Endothelial cell of umbilical vein (primary cell): ENCODE measurements around the gene ITPRID1. TPM values are rescaled to one million over a fixed set of nuclear protein-coding genes. Genes with fewer than 3 reads are reported as not detected.

Source experiments
- BruUV-seq: library from RNA; stranded (reverse); fragments of 400-500 nt; replicated peaks from 2 replicates; lab custom pipeline; 2021; lab: Mats Ljungman, UMichigan
- CTCF ChIA-PET: fragments of 300-600, 350-600 bp; sonication (Branson Sonifier 250); formaldehyde crosslinking; loops from one replicate; lab custom pipeline; 2021; ENCODE audit warnings: antibody characterized with exemption, inconsistent platforms; lab: Charles Lee
- POLR2A ChIA-PET: fragments of 300-600, 350-600 bp; sonication (Branson Sonifier 250); formaldehyde crosslinking; loops from one replicate; lab custom pipeline; 2021; ENCODE audit warnings: antibody characterized with exemption, inconsistent platforms; lab: Charles Lee
- DNase-seq: peaks from one replicate; pipeline ENCODE4 v3.0.0-alpha.2; 2011; ENCODE audit warnings: low read depth, low spot score
- FAIRE-seq: peaks from 2 replicates; lab custom pipeline; 2011; peaks lifted over from hg19 to GRCh38; lab: Jason Lieb, UNC
- H2AFZ ChIP-seq: 2 replicates; pipeline ENCODE4 v1.6.0; 2012; ENCODE audit warnings: low read depth, low read length, control low read depth, inconsistent platforms
- H3K27ac ChIP-seq: 2 replicates; pipeline ENCODE4 v1.5.1; 2011; ENCODE audit warnings: low read depth, mild to moderate bottlenecking, control low read depth, low read length, moderate library complexity; ENCODE audit not compliant: insufficient read depth
- H3K27me3 ChIP-seq, 2 experiments: 2 replicates each; pipeline versions ENCODE4 v1.6.0 to v1.6.1; 2011; ENCODE audit warnings: low read length in 2 of 2, mixed read lengths in 1 of 2; ENCODE audit not compliant: control insufficient read depth in 2 of 2, insufficient read depth in 2 of 2
- H3K36me3 ChIP-seq, 2 experiments: 2 replicates in 1 of 2; 3 replicates in 1 of 2; pipeline ENCODE4 v1.5.1; 2011; ENCODE audit warnings: low read length in 2 of 2, mild to moderate bottlenecking in 1 of 2, moderate library complexity in 1 of 2; ENCODE audit not compliant: control insufficient read depth in 2 of 2, insufficient read depth in 2 of 2; ENCODE audit errors: extremely low read depth in 1 of 2
- H3K4me1 ChIP-seq: 3 replicates; pipeline ENCODE4 v1.5.1; 2011; ENCODE audit warnings: mild to moderate bottlenecking, low read length; ENCODE audit not compliant: control insufficient read depth, insufficient read depth; ENCODE audit errors: extremely low read depth
- H3K4me2 ChIP-seq: 2 replicates; pipeline ENCODE4 v1.6.1; 2011; ENCODE audit warnings: low read length, control low read depth, mixed read lengths; ENCODE audit not compliant: insufficient read depth
- H3K4me3 ChIP-seq, 3 experiments: fragments of 200-600 bp in 1 of 3; sonication (generic), shearing (Covaris generic) in 1 of 3; replicated peaks in 1 of 3; 2 replicates each; pipeline ENCODE4 v1.5.1; 2011 to 2016; ENCODE audit warnings: control low read depth in 3 of 3, low read length in 3 of 3, mild to moderate bottlenecking in 2 of 3, inconsistent platforms in 1 of 3, low read depth in 1 of 3, moderate library complexity in 1 of 3; ENCODE audit not compliant: insufficient read depth in 1 of 3
- H3K79me2 ChIP-seq: 2 replicates; pipeline ENCODE4 v1.6.0; 2012; ENCODE audit warnings: low read length, inconsistent platforms; ENCODE audit not compliant: control insufficient read depth, insufficient read depth
- H3K9ac ChIP-seq: replicated peaks from 2 replicates; pipeline ENCODE3; 2011; ENCODE audit warnings: low read length, control low read depth; ENCODE audit not compliant: insufficient read depth; ENCODE audit errors: extremely low read depth
- H3K9me1 ChIP-seq: replicated peaks from 3 replicates; pipeline ENCODE4 v1.6.0; 2011; ENCODE audit warnings: mild to moderate bottlenecking, low read length; ENCODE audit not compliant: control insufficient read depth, insufficient read depth; ENCODE audit errors: extremely low read depth
- H3K9me3 ChIP-seq: replicated peaks from 2 replicates; pipeline ENCODE4 v1.5.1; 2012; ENCODE audit warnings: low read length, inconsistent platforms; ENCODE audit not compliant: control insufficient read depth, insufficient read depth
- H4K20me1 ChIP-seq: replicated peaks from 2 replicates; pipeline ENCODE3; 2011; ENCODE audit warnings: mild to moderate bottlenecking, low read length; ENCODE audit not compliant: control insufficient read depth, insufficient read depth; ENCODE audit errors: extremely low read depth
- EZH2 ChIP-seq: IDR thresholded peaks from 2 replicates; pipeline ENCODE4 v1.6.1; 2012; ENCODE audit warnings: borderline replicate concordance, low read depth, mild to moderate bottlenecking, moderate library complexity, low read length, inconsistent platforms; ENCODE audit not compliant: severe bottlenecking
- FOS ChIP-seq: IDR thresholded peaks from 2 replicates; pipeline ENCODE4 v1.6.1; 2011; ENCODE audit warnings: mild to moderate bottlenecking, low read length, moderate library complexity, borderline replicate concordance; ENCODE audit not compliant: insufficient read depth
- GATA2 ChIP-seq: IDR thresholded peaks from 2 replicates; pipeline ENCODE4 v1.7.0; 2011; ENCODE audit warnings: low read depth, mild to moderate bottlenecking, moderate library complexity, mixed read lengths, low read length; ENCODE audit not compliant: insufficient read length, insufficient read depth
- JUN ChIP-seq: IDR thresholded peaks from 2 replicates; pipeline ENCODE4 v1.6.1; 2011; ENCODE audit warnings: borderline replicate concordance, low read depth; ENCODE audit not compliant: insufficient read length, insufficient read depth
- MYC ChIP-seq: IDR thresholded peaks from one replicate; pipeline ENCODE4 v1.6.1; 2011; ENCODE audit warnings: mild to moderate bottlenecking, low read depth, low read length
- POLR2A ChIP-seq: IDR thresholded peaks from 2 replicates; pipeline ENCODE4 v1.6.1; 2012; ENCODE audit warnings: low read depth, mild to moderate bottlenecking, control low read depth, low read length
- POLR2AphosphoS5 ChIP-seq: IDR thresholded peaks from 2 replicates; pipeline ENCODE4 v1.6.1; 2012; ENCODE audit warnings: low read depth, mild to moderate bottlenecking, control low read depth, low read length, moderate library complexity; ENCODE audit not compliant: insufficient read depth
- dilution Hi-C: fragments of 300-500 bp; cut with MboI; formaldehyde crosslinking; loops from one replicate; pipeline ENCODE4 v1.15.0; 2019; ENCODE audit warnings: low sequenced_read_pairs; ENCODE audit not compliant: extremely low pct_ligation_motif_present
- intact Hi-C: fragments of 100-400 bp; cut with micrococcal nuclease; formaldehyde crosslinking; loops from one replicate; pipeline ENCODE4 v1.10.0; 2022
- polyA plus RNA-seq, 4 experiments: library from polyadenylated mRNA; depleted of rRNA in 3 of 4; stranded (reverse) in 3 of 4; unstranded in 1 of 4; fragments of >200 nt; gene quantifications; 2 replicates each; pipeline versions ENCODE4 v1.2.1 to v1.2.3, GENCODE V29; 2011 to 2012; ENCODE audit warnings: missing spikeins in 1 of 4
- total RNA-seq: library from RNA; stranded (reverse); gene quantifications from 2 replicates; pipeline ENCODE4 v1.2.3, GENCODE V29; 2021
- TF ChIP-seq, protein P1 (sequence below): IDR thresholded peaks from 2 replicates; pipeline ENCODE4 v1.6.1; 2011; ENCODE audit not compliant: insufficient read depth, insufficient read length
- TF ChIP-seq, protein P2 (sequence below), 2 donors: IDR thresholded peaks; 1 replicate in 1 of 2; 2 replicates in 1 of 2; pipeline ENCODE4 v1.5.1; 2011; ENCODE audit warnings: low read length in 2 of 2, mild to moderate bottlenecking in 2 of 2, moderate library complexity in 2 of 2, control low read depth in 1 of 2, inconsistent platforms in 1 of 2, low read depth in 1 of 2; ENCODE audit not compliant: insufficient read depth in 1 of 2; ENCODE audit errors: extremely low read depth in 1 of 2

The ITPRID1 gene
- total and polyA plus RNA-seq, 2 donors (not counting 3 experiments of a cell fraction or from before 2014, with no cell fraction given), result not detected

DNA sequence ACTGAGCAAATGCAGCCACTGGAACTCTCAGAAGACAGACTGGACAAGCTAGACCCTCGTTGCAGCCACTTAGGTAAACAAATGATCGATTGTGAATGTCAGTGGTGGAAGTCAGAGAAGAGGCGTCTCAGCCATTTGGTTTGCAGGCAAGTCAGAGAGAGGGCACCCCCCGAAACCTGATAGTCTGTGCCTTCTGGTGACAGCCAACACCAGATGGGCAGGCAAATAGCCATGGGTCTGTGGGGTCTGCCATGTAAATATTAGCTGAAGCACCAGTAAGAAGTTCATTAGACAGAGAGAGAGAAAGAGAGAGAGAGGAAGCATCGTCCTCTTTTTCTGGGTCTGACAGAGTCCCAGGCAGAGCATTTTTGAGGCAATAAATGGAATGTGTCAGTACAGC lies 178.6 kb downstream of the ITPRID1 start:
- TF ChIP-seq POLR2A (no peak), FOS (no peak), GATA2 (no peak), EZH2 (no peak), MYC (no peak), POLR2AphosphoS5 (no peak), JUN (no peak)
- TF ChIP-seq, protein P1, sequence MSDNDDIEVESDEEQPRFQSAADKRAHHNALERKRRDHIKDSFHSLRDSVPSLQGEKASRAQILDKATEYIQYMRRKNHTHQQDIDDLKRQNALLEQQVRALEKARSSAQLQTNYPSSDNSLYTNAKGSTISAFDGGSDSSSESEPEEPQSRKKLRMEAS, result no peak
- TF ChIP-seq, protein P2, sequence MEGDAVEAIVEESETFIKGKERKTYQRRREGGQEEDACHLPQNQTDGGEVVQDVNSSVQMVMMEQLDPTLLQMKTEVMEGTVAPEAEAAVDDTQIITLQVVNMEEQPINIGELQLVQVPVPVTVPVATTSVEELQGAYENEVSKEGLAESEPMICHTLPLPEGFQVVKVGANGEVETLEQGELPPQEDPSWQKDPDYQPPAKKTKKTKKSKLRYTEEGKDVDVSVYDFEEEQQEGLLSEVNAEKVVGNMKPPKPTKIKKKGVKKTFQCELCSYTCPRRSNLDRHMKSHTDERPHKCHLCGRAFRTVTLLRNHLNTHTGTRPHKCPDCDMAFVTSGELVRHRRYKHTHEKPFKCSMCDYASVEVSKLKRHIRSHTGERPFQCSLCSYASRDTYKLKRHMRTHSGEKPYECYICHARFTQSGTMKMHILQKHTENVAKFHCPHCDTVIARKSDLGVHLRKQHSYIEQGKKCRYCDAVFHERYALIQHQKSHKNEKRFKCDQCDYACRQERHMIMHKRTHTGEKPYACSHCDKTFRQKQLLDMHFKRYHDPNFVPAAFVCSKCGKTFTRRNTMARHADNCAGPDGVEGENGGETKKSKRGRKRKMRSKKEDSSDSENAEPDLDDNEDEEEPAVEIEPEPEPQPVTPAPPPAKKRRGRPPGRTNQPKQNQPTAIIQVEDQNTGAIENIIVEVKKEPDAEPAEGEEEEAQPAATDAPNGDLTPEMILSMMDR (IDR thresholded peaks at IDR 0.05; ENCODE audit: extremely low read depth in 1 of 2, insufficient read depth in 1 of 2, low read depth in 1 of 2, low read length in 2 of 2), result no peak
- POLR2A ChIA-PET, result no interaction called here
- no TSS peak for BruUV-seq
- H3K9ac ChIP-seq, result no peak overlapping the region
- dilution Hi-C loops (no loop called here), intact Hi-C loops (no loop called here)
- H3K27me3 ChIP-seq, result peaks cover 0 to 5% of the 10 kb centered on the region in 2 experiments
- DNase-seq (no peak), FAIRE-seq (no peak)
- no peak overlapping the region for H3K27ac ChIP-seq
- no peak overlapping the region for H3K4me3 ChIP-seq
- H3K9me1 ChIP-seq, result no peaks in the 10 kb centered on the region
- H4K20me1 ChIP-seq, result no peaks in the 10 kb centered on the region
- H3K4me2 ChIP-seq, result no peak overlapping the region
- no peak overlapping the region for H2AFZ ChIP-seq
- no peaks in the 10 kb centered on the region for H3K79me2 ChIP-seq
- no peaks in the 10 kb centered on the region for H3K9me3 ChIP-seq
- H3K36me3 ChIP-seq, result no peaks in the 10 kb centered on the region
- CTCF ChIA-PET, result interaction anchor here (1.6 kb wide), 1 partner anchor 43 kb away, joined by 4 read pairs; no protein-coding TSS in a partner anchor
- no peaks in the 10 kb centered on the region for H3K4me1 ChIP-seq
